Ovary (tissue), 3 donors: ENCODE data around the gene SOAT1.
"Not testable (repeated sequence)": the region's sequence is repeated elsewhere in the genome, so short reads cannot be mapped to it uniquely, and the experiment has no call there.

Experiments used
- EP300 ChIP-seq: sonication (generic); formaldehyde crosslinking; IDR thresholded peaks from one replicate; pipeline ENCODE4 v1.6.1; 2017; ENCODE audit warnings: antibody characterized with exemption
- TF ChIP-seq, protein P1 (sequence below), 3 donors: fragments of 450-650 bp in 2 of 3; fragments of 200-600 bp in 1 of 3; IDR thresholded peaks; one replicate each; pipeline versions ENCODE4 v1.5.1 to v1.8.0; 2016 to 2022; ENCODE audit warnings: antibody characterized with exemption in 3 of 3, mild to moderate bottlenecking in 1 of 3
- donor health status: DM: no; HTN: no; CAD: no.

- TF ChIP-seq, protein P1, sequence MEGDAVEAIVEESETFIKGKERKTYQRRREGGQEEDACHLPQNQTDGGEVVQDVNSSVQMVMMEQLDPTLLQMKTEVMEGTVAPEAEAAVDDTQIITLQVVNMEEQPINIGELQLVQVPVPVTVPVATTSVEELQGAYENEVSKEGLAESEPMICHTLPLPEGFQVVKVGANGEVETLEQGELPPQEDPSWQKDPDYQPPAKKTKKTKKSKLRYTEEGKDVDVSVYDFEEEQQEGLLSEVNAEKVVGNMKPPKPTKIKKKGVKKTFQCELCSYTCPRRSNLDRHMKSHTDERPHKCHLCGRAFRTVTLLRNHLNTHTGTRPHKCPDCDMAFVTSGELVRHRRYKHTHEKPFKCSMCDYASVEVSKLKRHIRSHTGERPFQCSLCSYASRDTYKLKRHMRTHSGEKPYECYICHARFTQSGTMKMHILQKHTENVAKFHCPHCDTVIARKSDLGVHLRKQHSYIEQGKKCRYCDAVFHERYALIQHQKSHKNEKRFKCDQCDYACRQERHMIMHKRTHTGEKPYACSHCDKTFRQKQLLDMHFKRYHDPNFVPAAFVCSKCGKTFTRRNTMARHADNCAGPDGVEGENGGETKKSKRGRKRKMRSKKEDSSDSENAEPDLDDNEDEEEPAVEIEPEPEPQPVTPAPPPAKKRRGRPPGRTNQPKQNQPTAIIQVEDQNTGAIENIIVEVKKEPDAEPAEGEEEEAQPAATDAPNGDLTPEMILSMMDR (IDR thresholded peaks at IDR 0.05), result not testable (repeated sequence)
- not testable (repeated sequence) for TF ChIP-seq EP300
These were observed 105.8 kb downstream of the SOAT1 start for GRCh38 chr1:179399399-179399798.
